ENCODE results near the gene HCN3.
A peak's percentile ranks its signal among the peaks of the same experiment; 100 is the strongest.

Gene HCN3

GRCh38 chr1:155309423-155310021 is 32.3 kb downstream of the HCN3 start:
- DNase-seq (ENCODE audit: low read depth, low spot score) = no peak
- Histone ChIP-seq H3K27ac (ENCODE audit: low read length) (no peak overlapping the region), H3K4me3 (ENCODE audit: low read length) (peak overlapping the region; percentile 76), H3K4me1 (ENCODE audit: control insufficient read depth, insufficient read depth, low read length) (peaks cover 1% of the 10 kb centered on the region; the same call in 1 of the 2 replicates), H3K36me3 (ENCODE audit: control insufficient read depth, insufficient read depth, low read length) (peaks cover 14% of the 10 kb centered on the region), H3K9me3 (ENCODE audit: control insufficient read depth, insufficient read depth, low read length) (no peaks in the 10 kb centered on the region), H3K27me3 (ENCODE audit: control insufficient read depth, insufficient read depth, low read length) (no peaks in the 10 kb centered on the region)
- no CpG with 5 or more reads among the region's 11 CpGs for WGBS (ENCODE audit: insufficient coverage, insufficient read length)

GRCh38 chr1:155313261-155313660 is 36.0 kb downstream of the HCN3 start:
- Histone ChIP-seq H3K9me3 (ENCODE audit: control insufficient read depth, insufficient read depth, low read length) (no peaks in the 10 kb centered on the region), H3K4me3 (ENCODE audit: low read length) (no peak overlapping the region)

DNA sequence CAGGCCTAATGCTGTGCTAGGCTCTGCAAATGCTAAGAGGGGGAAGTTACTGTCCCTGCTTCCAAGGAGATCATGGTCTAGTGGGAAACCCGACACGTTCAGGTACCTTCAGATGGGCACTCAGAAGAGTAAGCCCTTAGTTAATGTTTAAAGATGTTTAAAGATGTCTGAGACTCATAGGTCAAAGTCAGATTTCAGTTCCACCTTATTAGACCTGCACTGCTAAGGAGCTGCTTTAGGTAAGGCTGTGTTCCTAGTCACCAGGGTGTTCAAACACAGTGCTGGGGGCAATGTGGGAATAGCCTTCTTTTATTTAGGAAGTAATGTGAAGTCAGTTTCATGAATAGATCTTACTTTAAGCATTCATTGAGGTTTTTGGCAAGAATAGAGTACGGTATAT is 39.7 kb downstream of the HCN3 start:
- no peaks in the 10 kb centered on the region for H3K27me3 ChIP-seq (ENCODE audit: control insufficient read depth, insufficient read depth, low read length)
- no peak overlapping the region for H3K4me3 ChIP-seq (ENCODE audit: low read length)
- peaks cover 4% of the 10 kb centered on the region; the same call in 1 of the 2 replicates for H3K4me1 ChIP-seq (ENCODE audit: control insufficient read depth, insufficient read depth, low read length)
- DNase-seq (ENCODE audit: low read depth, low spot score) = no peak
- no peak overlapping the region for H3K27ac ChIP-seq (ENCODE audit: low read length)
- peaks cover 28% of the 10 kb centered on the region for H3K36me3 ChIP-seq (ENCODE audit: control insufficient read depth, insufficient read depth, low read length)
- WGBS (ENCODE audit: insufficient coverage, insufficient read length) = no CpG with 5 or more reads among the region's 3 CpGs
- no peaks in the 10 kb centered on the region for H3K9me3 ChIP-seq (ENCODE audit: control insufficient read depth, insufficient read depth, low read length)

More at GRCh38 chr1:155313261-155313660, 36.0 kb downstream of the HCN3 start:
- H3K4me1 ChIP-seq (ENCODE audit: control insufficient read depth, insufficient read depth, low read length) = 0 out of 2 replicates have a peak, but pooled peaks cover 1% of the 10 kb centered on the region
- H3K27ac ChIP-seq (ENCODE audit: low read length) = no peak overlapping the region
- no peaks in the 10 kb centered on the region for H3K27me3 ChIP-seq (ENCODE audit: control insufficient read depth, insufficient read depth, low read length)
- H3K36me3 ChIP-seq (ENCODE audit: control insufficient read depth, insufficient read depth, low read length) = peaks cover 23% of the 10 kb centered on the region
- no peak for DNase-seq (ENCODE audit: low read depth, low spot score)
- no CpG with 5 or more reads among the region's 8 CpGs for WGBS (ENCODE audit: insufficient coverage, insufficient read length)

- WGBS (ENCODE audit: insufficient coverage, insufficient read length) = no CpG with 5 or more reads among the region's 9 CpGs
- Histone ChIP-seq H3K27ac (ENCODE audit: low read length) (no peak overlapping the region), H3K4me1 (ENCODE audit: control insufficient read depth, insufficient read depth, low read length) (peaks cover 7% of the 10 kb centered on the region), H3K4me3 (ENCODE audit: low read length) (no peak overlapping the region), H3K36me3 (ENCODE audit: control insufficient read depth, insufficient read depth, low read length) (peaks cover 20% of the 10 kb centered on the region; the same call in 1 of the 2 replicates), H3K27me3 (ENCODE audit: control insufficient read depth, insufficient read depth, low read length) (no peaks in the 10 kb centered on the region), H3K9me3 (ENCODE audit: control insufficient read depth, insufficient read depth, low read length) (no peaks in the 10 kb centered on the region)
- no peak for DNase-seq (ENCODE audit: low read depth, low spot score)
These were observed 40.8 kb downstream of the HCN3 start for GRCh38 chr1:155318082-155318481.

- Histone ChIP-seq H3K4me3 (ENCODE audit: low read length) (no peak overlapping the region), H3K27ac (ENCODE audit: low read length) (no peak overlapping the region), H3K4me1 (ENCODE audit: control insufficient read depth, insufficient read depth, low read length) (peaks cover 7% of the 10 kb centered on the region), H3K36me3 (ENCODE audit: control insufficient read depth, insufficient read depth, low read length) (peaks cover 14% of the 10 kb centered on the region; the same call in 1 of the 2 replicates), H3K9me3 (ENCODE audit: control insufficient read depth, insufficient read depth, low read length) (no peaks in the 10 kb centered on the region), H3K27me3 (ENCODE audit: control insufficient read depth, insufficient read depth, low read length) (no peaks in the 10 kb centered on the region)
- DNase-seq (ENCODE audit: low read depth, low spot score) = no peak
- no CpG with 5 or more reads among the region's 5 CpGs for WGBS (ENCODE audit: insufficient coverage, insufficient read length)
These were observed 42.3 kb downstream of the HCN3 start for GRCh38 chr1:155319536-155319935.

DNA sequence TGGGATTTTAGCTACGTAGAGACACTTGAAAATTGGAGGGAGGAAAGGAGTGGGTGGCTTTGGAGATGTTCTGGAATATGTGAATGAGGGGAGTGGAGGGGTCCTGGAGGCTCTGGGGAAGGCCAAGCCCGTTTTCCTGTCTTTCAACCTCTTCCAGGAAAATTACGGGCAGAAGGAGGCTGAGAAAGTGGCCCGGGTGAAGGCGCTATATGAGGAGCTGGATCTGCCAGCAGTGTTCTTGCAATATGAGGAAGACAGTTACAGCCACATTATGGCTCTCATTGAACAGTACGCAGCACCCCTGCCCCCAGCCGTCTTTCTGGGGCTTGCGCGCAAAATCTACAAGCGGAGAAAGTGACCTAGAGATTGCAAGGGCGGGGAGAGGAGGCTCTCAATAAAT is 43.0 kb downstream of the HCN3 start:
- H3K27me3 ChIP-seq (ENCODE audit: control insufficient read depth, insufficient read depth, low read length) = no peaks in the 10 kb centered on the region
- no CpG with 5 or more reads among the region's 11 CpGs for WGBS (ENCODE audit: insufficient coverage, insufficient read length)
- H3K4me1 ChIP-seq (ENCODE audit: control insufficient read depth, insufficient read depth, low read length) = peaks cover 7% of the 10 kb centered on the region
- no peak overlapping the region for H3K27ac ChIP-seq (ENCODE audit: low read length)
- no peak for DNase-seq (ENCODE audit: low read depth, low spot score)
- H3K9me3 ChIP-seq (ENCODE audit: control insufficient read depth, insufficient read depth, low read length) = no peaks in the 10 kb centered on the region
- no peak overlapping the region; the same call in 1 of the 2 replicates for H3K4me3 ChIP-seq (ENCODE audit: low read length)
- H3K36me3 ChIP-seq (ENCODE audit: control insufficient read depth, insufficient read depth, low read length) = peaks cover 9% of the 10 kb centered on the region; the same call in 1 of the 2 replicates

GRCh38 chr1:155320661-155321617 is 43.7 kb downstream of the HCN3 start, which contains the start of gene RUSC1:
Gene RUSC1, plus strand, starts transcription at chr1:155320894. Its CDS starts 880 bp downstream, at chr1:155321774.
- no peak for DNase-seq (ENCODE audit: low read depth, low spot score)
- Histone ChIP-seq H3K9me3 (ENCODE audit: control insufficient read depth, insufficient read depth, low read length) (no peaks in the 10 kb centered on the region), H3K27me3 (ENCODE audit: control insufficient read depth, insufficient read depth, low read length) (no peaks in the 10 kb centered on the region), H3K4me3 (ENCODE audit: low read length) (peak within 1 kb of the TSS; percentile 67; the same call in 1 of the 2 replicates), H3K36me3 (ENCODE audit: control insufficient read depth, insufficient read depth, low read length) (peaks cover 9% of the 10 kb centered on the region), H3K4me1 (ENCODE audit: control insufficient read depth, insufficient read depth, low read length) (peaks cover 11% of the 10 kb centered on the region), H3K27ac (ENCODE audit: low read length) (no peak within 1 kb of the TSS)
- WGBS (ENCODE audit: insufficient coverage, insufficient read length) = no CpG with 5 or more reads among the region's 51 CpGs

DNA sequence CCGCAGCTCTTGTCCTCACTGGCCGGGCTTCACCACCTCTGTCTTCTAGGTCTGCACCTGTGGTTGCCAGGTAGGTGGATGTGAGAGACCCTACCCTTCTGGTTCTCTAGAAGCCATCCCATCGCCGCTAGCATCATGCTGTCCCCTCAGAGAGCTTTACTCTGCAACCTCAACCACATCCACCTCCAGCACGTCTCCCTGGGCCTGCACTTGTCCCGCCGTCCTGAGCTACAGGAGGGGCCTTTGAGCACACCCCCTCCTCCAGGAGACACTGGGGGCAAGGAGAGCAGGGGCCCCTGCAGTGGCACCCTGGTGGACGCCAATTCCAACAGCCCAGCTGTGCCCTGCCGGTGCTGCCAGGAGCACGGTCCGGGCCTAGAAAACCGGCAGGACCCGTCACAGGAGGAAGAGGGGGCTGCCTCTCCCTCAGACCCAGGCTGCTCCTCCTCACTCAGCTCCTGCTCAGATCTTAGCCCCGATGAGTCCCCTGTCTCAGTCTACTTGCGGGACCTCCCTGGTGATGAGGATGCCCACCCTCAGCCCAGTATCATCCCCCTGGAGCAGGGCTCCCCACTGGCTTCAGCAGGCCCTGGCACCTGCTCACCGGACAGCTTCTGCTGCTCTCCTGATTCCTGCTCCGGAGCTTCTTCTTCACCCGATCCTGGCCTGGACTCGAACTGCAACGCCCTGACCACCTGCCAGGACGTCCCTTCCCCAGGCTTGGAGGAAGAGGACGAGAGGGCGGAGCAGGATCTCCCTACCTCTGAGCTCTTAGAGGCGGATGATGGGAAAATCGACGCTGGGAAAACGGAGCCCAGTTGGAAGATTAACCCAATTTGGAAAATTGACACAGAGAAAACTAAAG is 44.6 kb downstream of the HCN3 start:
- DNase-seq (ENCODE audit: low read depth, low spot score) = no peak
- WGBS (ENCODE audit: insufficient coverage, insufficient read length) = no CpG with 5 or more reads among the region's 27 CpGs
- Histone ChIP-seq H3K4me3 (ENCODE audit: low read length) (no peak overlapping the region; the same call in 1 of the 2 replicates), H3K9me3 (ENCODE audit: control insufficient read depth, insufficient read depth, low read length) (no peaks in the 10 kb centered on the region), H3K36me3 (ENCODE audit: control insufficient read depth, insufficient read depth, low read length) (peaks cover 15% of the 10 kb centered on the region), H3K27ac (ENCODE audit: low read length) (no peak overlapping the region), H3K4me1 (ENCODE audit: control insufficient read depth, insufficient read depth, low read length) (peaks cover 11% of the 10 kb centered on the region), H3K27me3 (ENCODE audit: control insufficient read depth, insufficient read depth, low read length) (no peaks in the 10 kb centered on the region)

GRCh38 chr1:155322571-155322952 is 45.3 kb downstream of the HCN3 start:
- Histone ChIP-seq H3K36me3 (ENCODE audit: control insufficient read depth, insufficient read depth, low read length) (peaks cover 15% of the 10 kb centered on the region), H3K27ac (ENCODE audit: low read length) (no peak overlapping the region), H3K4me1 (ENCODE audit: control insufficient read depth, insufficient read depth, low read length) (peaks cover 11% of the 10 kb centered on the region), H3K4me3 (ENCODE audit: low read length) (peak overlapping the region; percentile 65; the same call in 1 of the 2 replicates), H3K9me3 (ENCODE audit: control insufficient read depth, insufficient read depth, low read length) (no peaks in the 10 kb centered on the region), H3K27me3 (ENCODE audit: control insufficient read depth, insufficient read depth, low read length) (no peaks in the 10 kb centered on the region)
- no peak for DNase-seq (ENCODE audit: low read depth, low spot score)
- no CpG with 5 or more reads among the region's 28 CpGs for WGBS (ENCODE audit: insufficient coverage, insufficient read length)

Measured in iPS DF 6.9 (cell line).